Skeletal muscle tissue (tissue), 4 donors: Measurements from ENCODE around the gene KRT5. TPM values are rescaled to one million over a fixed set of nuclear protein-coding genes. Genes with fewer than 3 reads are reported as not detected.
"Not testable (repeated sequence)": the region's sequence is repeated elsewhere in the genome, so short reads cannot be mapped to it uniquely, and the experiment has no call there.

Experiments used
- H3K27ac ChIP-seq: one replicate; pipeline ENCODE4 v1.7.0; 2013; ENCODE audit warnings: mild to moderate bottlenecking, low read depth, low read length, inconsistent platforms
- H3K27me3 ChIP-seq, 3 donors: one replicate each; pipeline ENCODE4 v1.7.0; 2013; ENCODE audit warnings: low read length in 3 of 3; ENCODE audit not compliant: control insufficient read depth in 3 of 3, insufficient read depth in 3 of 3
- H3K36me3 ChIP-seq, 3 donors: one replicate each; pipeline ENCODE4 v1.7.0; 2013; ENCODE audit warnings: low read length in 3 of 3; ENCODE audit not compliant: control insufficient read depth in 3 of 3, insufficient read depth in 3 of 3
- H3K4me1 ChIP-seq, 3 donors: one replicate each; pipeline ENCODE4 v1.7.0; 2013; ENCODE audit warnings: low read length in 3 of 3, mild to moderate bottlenecking in 3 of 3; ENCODE audit not compliant: control insufficient read depth in 3 of 3, insufficient read depth in 3 of 3
- H3K4me3 ChIP-seq, 3 donors: one replicate each; pipeline ENCODE4 v1.7.0; 2013; ENCODE audit warnings: low read length in 3 of 3
- H3K9ac ChIP-seq, 3 donors: one replicate each; pipeline ENCODE4 v1.7.0; 2013; ENCODE audit warnings: low read length in 3 of 3, mild to moderate bottlenecking in 3 of 3, moderate library complexity in 2 of 3, low read depth in 1 of 3
- H3K9me3 ChIP-seq, 3 donors: one replicate each; pipeline ENCODE4 v1.7.0; 2013; ENCODE audit warnings: low read length in 3 of 3; ENCODE audit not compliant: control insufficient read depth in 3 of 3
- total RNA-seq: library from RNA; depleted of rRNA; stranded (reverse); fragments of >200 nt; gene quantifications from one replicate; pipeline ENCODE4 v1.2.3, GENCODE V29; 2014
- donor health status: Osteomylitis.

The KRT5 gene
- total RNA-seq, 1 donor from 2014 or later: 1.6 TPM

GRCh38 chr12:52488736-52489135 is 31.5 kb downstream of the KRT5 start:
- Histone ChIP-seq H3K27me3 (peaks cover 8 to 19% (median 10%) of the 10 kb centered on the region in 3 donors), H3K4me1 (no peaks in the 10 kb centered on the region)

DNA sequence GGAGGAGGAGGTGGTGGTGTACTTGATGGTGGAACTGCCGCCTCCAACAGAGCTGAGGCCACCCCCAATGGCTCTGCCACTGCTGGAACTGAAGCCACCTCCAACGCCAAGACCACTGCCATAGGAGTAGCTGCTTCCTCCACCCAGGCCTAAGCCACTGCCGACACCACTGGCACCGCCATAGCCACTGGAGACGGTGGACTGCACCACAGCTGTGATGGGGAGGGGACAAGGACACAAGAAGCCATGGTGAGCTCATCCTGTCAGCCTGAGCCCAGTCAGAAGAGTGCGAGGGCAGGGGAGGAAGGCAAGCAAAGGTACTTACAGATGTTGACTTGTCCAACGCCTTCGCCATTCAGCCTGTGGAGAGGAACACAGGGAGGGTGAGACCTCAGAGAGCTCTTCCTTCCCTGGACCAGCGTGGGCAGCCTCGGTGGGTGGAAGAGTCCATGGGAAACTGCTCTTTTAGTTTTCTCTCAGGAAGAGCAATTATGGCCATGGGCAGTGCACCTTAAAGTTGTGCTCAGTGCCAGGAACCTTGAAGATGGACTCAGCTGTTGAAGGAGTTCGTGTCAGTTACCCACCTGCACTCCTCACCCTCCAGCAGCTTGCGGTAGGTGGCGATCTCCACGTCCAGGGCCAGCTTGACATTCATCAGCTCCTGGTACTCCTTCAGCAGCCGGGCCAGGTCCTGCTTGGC is 32.3 kb downstream of the KRT5 start:
- not testable (repeated sequence) for H3K4me1 ChIP-seq, H3K9ac ChIP-seq, H3K4me3 ChIP-seq, H3K9me3 ChIP-seq, H3K27ac ChIP-seq, H3K36me3 ChIP-seq
- peaks cover 8 to 12% (median 10%) of the 10 kb centered on the region in 3 donors for H3K27me3 ChIP-seq

More at GRCh38 chr12:52488736-52489135, 31.5 kb downstream of the KRT5 start:
- no peak overlapping the region for H3K9ac ChIP-seq
- H3K27ac ChIP-seq: no peak overlapping the region
- H3K36me3 ChIP-seq: no peaks in the 10 kb centered on the region
- H3K4me3 ChIP-seq: no peak overlapping the region
- no peaks in the 10 kb centered on the region for H3K9me3 ChIP-seq

DNA sequence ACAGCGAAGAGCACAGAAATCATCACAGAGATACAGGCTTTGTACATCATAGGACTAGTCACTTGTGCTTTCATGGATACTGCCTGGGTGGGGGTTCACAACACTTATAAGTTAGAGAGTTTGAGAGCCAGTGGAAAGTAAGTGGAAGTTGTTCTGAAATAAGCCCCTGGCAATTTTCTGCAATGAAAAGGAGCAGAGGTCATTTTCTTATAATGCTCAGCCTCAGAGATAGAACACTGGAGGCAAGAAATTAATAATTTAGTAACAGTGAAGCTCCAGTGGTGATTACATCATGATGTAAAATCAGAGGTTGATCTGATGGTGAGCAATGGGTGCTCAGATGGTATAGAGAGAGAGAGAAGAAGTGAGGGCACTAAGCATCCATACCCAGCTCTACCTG is 33.0 kb downstream of the KRT5 start:
- H3K9ac ChIP-seq: no peak overlapping the region
- no peaks in the 10 kb centered on the region for H3K4me1 ChIP-seq
- no peaks in the 10 kb centered on the region for H3K9me3 ChIP-seq
- H3K27me3 ChIP-seq: peaks cover 6 to 12% (median 10%) of the 10 kb centered on the region in 3 donors
- H3K4me3 ChIP-seq: no peak overlapping the region
- no peak overlapping the region for H3K27ac ChIP-seq
- H3K36me3 ChIP-seq: no peaks in the 10 kb centered on the region

GRCh38 chr12:52486166-52487105 is 33.8 kb downstream of the KRT5 start:
- no peaks in the 10 kb centered on the region for H3K4me1 ChIP-seq
- H3K9me3 ChIP-seq: no peaks in the 10 kb centered on the region
- H3K36me3 ChIP-seq: no peaks in the 10 kb centered on the region
- H3K9ac ChIP-seq: no peak overlapping the region
- H3K4me3 ChIP-seq: no peak overlapping the region
- H3K27me3 ChIP-seq: peaks cover under 1 to 8% (median 8%) of the 10 kb centered on the region in 3 donors
- no peak overlapping the region for H3K27ac ChIP-seq

DNA sequence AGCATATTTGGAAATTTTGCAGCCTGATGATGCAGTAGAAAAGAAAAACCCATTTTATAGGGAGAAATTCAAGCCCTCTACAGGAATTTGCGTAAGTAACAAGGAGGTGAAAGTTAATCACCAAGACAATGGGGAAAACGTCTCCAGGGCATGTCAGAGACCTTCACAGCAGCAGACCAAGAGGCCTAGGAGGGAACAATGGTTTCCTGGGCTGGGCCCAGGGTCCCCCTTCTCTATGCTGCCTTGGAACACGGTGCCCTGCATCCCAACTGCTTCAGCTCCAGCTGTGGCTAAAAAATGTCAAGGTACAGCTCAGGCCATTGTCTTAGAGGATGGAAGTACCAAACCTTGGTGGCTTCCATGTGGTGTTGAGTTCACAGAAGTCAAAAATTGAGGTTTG is 40.1 kb downstream of the KRT5 start:
- no peak overlapping the region for H3K4me3 ChIP-seq

DNA sequence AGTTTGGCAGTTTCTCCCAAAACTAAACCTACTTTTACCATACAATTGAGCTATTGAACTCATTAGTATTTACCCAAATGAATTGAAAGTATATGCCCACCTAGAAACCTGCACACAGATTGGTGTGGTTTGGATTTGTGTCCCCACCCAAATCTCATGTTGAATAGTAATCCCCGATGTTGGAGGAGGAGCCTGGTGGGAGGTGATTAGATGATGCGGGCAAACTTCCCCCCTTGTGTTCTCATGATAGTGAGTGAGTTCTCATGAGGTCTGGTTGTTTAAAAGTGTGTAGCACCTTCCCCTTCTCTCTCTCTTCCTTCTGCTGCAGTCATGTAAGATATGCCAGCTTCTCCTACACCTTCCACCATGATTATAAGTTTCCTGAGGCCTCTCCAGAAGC is 42.5 kb downstream of the KRT5 start:
- Histone ChIP-seq H3K9ac (no peak overlapping the region), H3K4me3 (no peak overlapping the region), H3K27me3 (peaks cover 0 to 8% (median 0%) of the 10 kb centered on the region in 3 donors), H3K27ac (no peak overlapping the region), H3K9me3 (no peaks in the 10 kb centered on the region), H3K36me3 (no peaks in the 10 kb centered on the region), H3K4me1 (no peaks in the 10 kb centered on the region)

More for the DNA sequence above, 40.1 kb downstream of the KRT5 start:
- Histone ChIP-seq H3K9me3 (no peaks in the 10 kb centered on the region), H3K27me3 (peaks cover 0 to 5% (median 0%) of the 10 kb centered on the region in 3 donors), H3K36me3 (no peaks in the 10 kb centered on the region), H3K27ac (no peak overlapping the region), H3K9ac (no peak overlapping the region), H3K4me1 (no peaks in the 10 kb centered on the region)

- H3K27ac ChIP-seq: no peak overlapping the region
- H3K4me3 ChIP-seq: no peak overlapping the region
- no peaks in the 10 kb centered on the region for H3K9me3 ChIP-seq
- H3K27me3 ChIP-seq: peaks cover 0 to 4% (median 0%) of the 10 kb centered on the region in 3 donors
- no peak overlapping the region for H3K9ac ChIP-seq
- no peaks in the 10 kb centered on the region for H3K36me3 ChIP-seq
- H3K4me1 ChIP-seq: no peaks in the 10 kb centered on the region
Measured at GRCh38 chr12:52474212-52474611, 46.0 kb downstream of the KRT5 start.

GRCh38 chr12:52473768-52474167 is 46.4 kb downstream of the KRT5 start, which contains the start of gene KRT6C:
KRT6C (minus strand) TSS chr12:52473805; CDS start chr12:52473737, 68 bp downstream.
- Histone ChIP-seq H3K4me3 (no peak within 1 kb of the TSS), H3K27me3 (peaks cover 0 to 8% (median 0%) of the 10 kb centered on the region in 3 donors), H3K4me1 (no peaks in the 10 kb centered on the region), H3K9ac (no peak within 1 kb of the TSS), H3K36me3 (no peaks in the 10 kb centered on the region), H3K27ac (no peak within 1 kb of the TSS), H3K9me3 (no peaks in the 10 kb centered on the region)

GRCh38 chr12:52469853-52470252 is 50.3 kb downstream of the KRT5 start:
- H3K9ac ChIP-seq: no peak overlapping the region
- no peaks in the 10 kb centered on the region for H3K4me1 ChIP-seq
- H3K27me3 ChIP-seq: peaks cover 0 to 12% (median 0%) of the 10 kb centered on the region in 3 donors
- H3K4me3 ChIP-seq: no peak overlapping the region
- no peaks in the 10 kb centered on the region for H3K9me3 ChIP-seq
- H3K27ac ChIP-seq: no peak overlapping the region
- H3K36me3 ChIP-seq: no peaks in the 10 kb centered on the region

DNA sequence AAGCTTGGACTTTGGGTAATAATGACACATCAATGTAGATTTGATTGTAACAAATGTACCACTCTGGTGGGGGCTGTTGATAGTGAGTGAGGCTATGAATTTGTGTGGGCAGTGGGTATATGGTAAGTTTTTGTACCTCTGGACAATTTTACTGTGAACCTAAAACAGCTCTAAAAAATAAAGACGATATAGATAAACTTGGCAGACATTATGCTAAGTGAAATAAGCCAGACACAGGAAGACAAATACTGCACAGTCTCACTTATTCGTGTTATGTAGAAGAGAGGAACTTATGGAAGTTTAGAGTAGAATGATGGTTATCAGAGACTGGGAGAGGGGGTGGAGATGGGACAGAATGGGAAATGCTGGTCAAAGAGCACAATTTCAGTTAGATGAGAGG is 55.3 kb downstream of the KRT5 start:
- Histone ChIP-seq H3K9ac (no peak overlapping the region), H3K9me3 (no peaks in the 10 kb centered on the region)

More for the DNA sequence above, 55.3 kb downstream of the KRT5 start:
- H3K4me1 ChIP-seq: no peaks in the 10 kb centered on the region
- no peak overlapping the region for H3K27ac ChIP-seq
- H3K4me3 ChIP-seq: no peak overlapping the region
- H3K27me3 ChIP-seq: peaks cover 0 to 11% (median 0%) of the 10 kb centered on the region in 3 donors
- no peaks in the 10 kb centered on the region for H3K36me3 ChIP-seq
